Erythroblast (primary cell): ENCODE data around the gene C1orf141.

ENCODE experiments used
- GATA1 ChIP-seq: IDR thresholded peaks from 2 replicates; pipeline ENCODE4 v1.6.1; 2011; ENCODE audit warnings: low read depth, mild to moderate bottlenecking, control low read depth, low read length, moderate library complexity
- POLR2A ChIP-seq: IDR thresholded peaks from 2 replicates; pipeline ENCODE4 v1.6.1; 2011; ENCODE audit warnings: mild to moderate bottlenecking, low read length

- no peak for TF ChIP-seq POLR2A
- TF ChIP-seq GATA1: no peak
Measured at GRCh38 chr1:67088440-67088839, 46.3 kb downstream of the C1orf141 start.
